ENCODE data around the gene PHF2. TPM values are rescaled to one million over a fixed set of nuclear protein-coding genes. Genes with fewer than 3 reads are reported as not detected.

PHF2 gene
- total RNA-seq, 2 donors from 2014 or later, result 22.7 to 23.4 TPM

GRCh38 chr9:93678199-93679019 lies 102.0 kb downstream of the PHF2 start:
- H3K4me3 ChIP-seq, result no peak overlapping the region

GRCh38 chr9:93679536-93680442 lies 103.4 kb downstream of the PHF2 start:
- no peak overlapping the region for H3K9ac ChIP-seq (ENCODE audit: low read depth in 2 of 2, low read length in 2 of 2)
- no peaks in the 10 kb centered on the region for H3K36me3 ChIP-seq
- no peaks in the 10 kb centered on the region for H3K27me3 ChIP-seq
- no peak overlapping the region for H3K4me3 ChIP-seq
- peak; percentile 12 for DNase-seq
- intact Hi-C loops (cut with DNase I), result loop anchor here (10.0 kb wide), 1 partner anchor 535 kb away; no protein-coding TSS in a partner anchor
- H3K9me3 ChIP-seq, result no peaks in the 10 kb centered on the region
- H3K27ac ChIP-seq, result no peak overlapping the region
- no peak for TF ChIP-seq CTCF (IDR thresholded peaks at IDR 0.05)
- no peaks in the 10 kb centered on the region for H3K4me1 ChIP-seq

More at GRCh38 chr9:93678199-93679019, 102.0 kb downstream of the PHF2 start:
- Histone ChIP-seq H3K9ac (ENCODE audit: low read depth in 2 of 2, low read length in 2 of 2) (no peak overlapping the region), H3K4me1 (no peaks in the 10 kb centered on the region), H3K36me3 (no peaks in the 10 kb centered on the region), H3K27me3 (no peaks in the 10 kb centered on the region), H3K27ac (no peak overlapping the region), H3K9me3 (no peaks in the 10 kb centered on the region)
- intact Hi-C loops (cut with DNase I), result no loop called here
- peak; percentile 14 for DNase-seq
- no peak for TF ChIP-seq CTCF (IDR thresholded peaks at IDR 0.05)

- Histone ChIP-seq H3K36me3 (no peaks in the 10 kb centered on the region), H3K27ac (no peak overlapping the region), H3K4me1 (no peaks in the 10 kb centered on the region), H3K4me3 (no peak overlapping the region), H3K9me3 (no peaks in the 10 kb centered on the region), H3K9ac (ENCODE audit: low read depth in 2 of 2, low read length in 2 of 2) (no peak overlapping the region), H3K27me3 (no peaks in the 10 kb centered on the region)
- intact Hi-C loops (cut with DNase I), result loop anchor here (10.0 kb wide), 1 partner anchor 534 kb away; no protein-coding TSS in a partner anchor
- no peak for TF ChIP-seq CTCF (IDR thresholded peaks at IDR 0.05)
- DNase-seq, result peak; percentile 15
Measured at GRCh38 chr9:93680443-93681268, 104.3 kb downstream of the PHF2 start.

DNA sequence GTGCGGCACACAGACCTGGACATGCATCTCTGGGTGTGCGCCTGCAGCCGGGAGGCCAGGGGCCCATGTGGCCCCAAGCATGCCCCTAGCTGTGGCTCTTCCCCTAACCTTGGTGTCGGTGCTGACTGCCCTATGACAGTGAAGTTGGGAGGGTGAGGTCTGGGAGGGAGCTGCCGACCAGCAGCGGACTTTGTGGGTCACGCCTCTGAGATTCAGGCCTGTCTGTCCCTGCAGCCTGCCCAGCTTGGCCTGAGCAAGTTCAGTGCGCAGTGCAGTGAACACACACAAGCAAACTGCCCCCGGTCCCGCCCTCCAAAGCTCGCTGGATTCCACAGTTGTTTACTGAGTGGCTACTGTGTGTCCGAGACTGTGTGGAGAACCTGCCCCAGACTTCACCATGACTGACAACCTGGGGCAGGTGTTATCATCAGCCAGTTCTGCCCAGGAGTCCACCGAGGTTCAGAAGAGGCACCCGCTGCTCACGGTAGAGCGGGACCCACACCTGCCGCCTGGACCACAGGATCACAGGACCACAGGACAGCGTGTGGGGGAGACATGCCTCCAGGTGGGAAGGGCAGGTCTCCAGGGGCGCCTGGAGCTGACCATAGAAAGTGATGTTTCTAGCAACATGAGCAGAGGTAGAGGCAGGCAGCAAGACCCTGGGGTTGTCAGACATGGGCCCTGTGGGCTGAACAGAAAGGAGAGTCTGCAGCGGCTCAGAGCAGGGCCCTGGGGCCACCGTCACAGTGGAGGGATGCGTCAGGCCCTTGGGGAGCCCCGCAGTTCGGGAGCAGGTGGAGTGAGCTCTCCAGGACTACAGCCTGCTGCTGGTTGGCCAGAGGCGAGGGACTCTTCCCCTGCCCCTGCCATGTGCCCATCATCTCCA lies 105.1 kb downstream of the PHF2 start:
- intact Hi-C loops (cut with DNase I), result loop anchor here (2.0 to 10.0 kb wide), 3 partner anchors 281 to 533 kb away; no protein-coding TSS in a partner anchor
- no peak overlapping the region for H3K9ac ChIP-seq (ENCODE audit: low read depth in 2 of 2, low read length in 2 of 2)

More for the DNA sequence above, 105.1 kb downstream of the PHF2 start:
- Histone ChIP-seq H3K9me3 (no peaks in the 10 kb centered on the region), H3K27me3 (no peaks in the 10 kb centered on the region), H3K4me3 (no peak overlapping the region), H3K27ac (no peak overlapping the region), H3K36me3 (no peaks in the 10 kb centered on the region), H3K4me1 (no peaks in the 10 kb centered on the region)
- no peak for TF ChIP-seq CTCF (IDR thresholded peaks at IDR 0.05)
- DNase-seq, result peak; percentile 17

Measured in colonic mucosa (tissue), 4 donors.